Coronary artery (tissue), 2 donors: ENCODE data around the gene MAP3K5.

Experiments used
- DNase-seq: peaks from one replicate; pipeline ENCODE4 v3.0.0-alpha.2; 2017; ENCODE audit warnings: low spot score
- H3K27ac ChIP-seq, 2 donors: fragments of 200-600 bp; sonication (generic); one replicate each; pipeline ENCODE4 v1.5.1; 2016 to 2019
- H3K4me3 ChIP-seq: fragments of 200-600 bp; sonication (generic); 2 replicates; pipeline ENCODE4 v1.5.1; 2016; ENCODE audit warnings: mild to moderate bottlenecking, moderate library complexity
- TF ChIP-seq, protein P1 (sequence below): fragments of 200-600 bp; sonication (generic); IDR thresholded peaks from one replicate; pipeline ENCODE4 v1.5.1; 2019; ENCODE audit warnings: antibody characterized with exemption

Gene MAP3K5

DNA sequence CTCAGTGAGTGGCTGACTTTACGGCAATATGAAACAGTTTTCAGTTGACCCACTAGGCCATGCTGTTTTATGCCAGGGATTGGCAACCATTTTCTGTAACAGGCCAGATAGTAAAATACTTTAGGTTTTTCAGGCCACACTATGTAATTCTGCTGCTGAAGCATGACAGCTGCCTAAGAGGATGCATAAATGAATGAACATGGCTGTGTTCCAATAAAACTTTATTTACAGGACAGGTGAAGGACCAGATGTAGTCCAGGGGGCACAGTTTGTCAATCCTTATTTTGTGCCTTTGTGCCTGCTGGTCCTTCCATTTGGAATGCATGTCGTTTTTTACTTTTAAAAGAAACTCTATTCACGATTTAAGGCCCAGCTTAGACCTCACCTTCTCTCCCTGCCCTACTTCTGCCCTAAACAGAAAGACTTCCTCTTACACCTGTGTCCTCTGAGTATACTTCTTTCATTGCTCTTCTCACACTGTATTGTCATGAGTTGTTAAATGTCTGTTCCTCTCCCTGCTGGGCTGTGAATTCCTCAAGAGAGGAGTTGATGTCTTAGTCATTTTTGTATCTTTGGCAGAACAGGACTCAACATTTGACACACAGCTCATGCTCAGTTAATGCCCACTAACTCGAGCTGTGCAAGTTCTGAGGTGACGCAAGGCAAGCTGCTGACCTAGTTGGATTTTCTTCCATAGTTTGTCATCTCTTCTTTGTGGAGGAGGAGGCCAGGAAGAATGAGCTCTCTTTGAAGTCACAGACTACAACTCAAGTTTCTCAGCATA lies 152.0 kb downstream of the MAP3K5 start:
- H3K4me3 ChIP-seq: no peak overlapping the region
- TF ChIP-seq, protein P1, sequence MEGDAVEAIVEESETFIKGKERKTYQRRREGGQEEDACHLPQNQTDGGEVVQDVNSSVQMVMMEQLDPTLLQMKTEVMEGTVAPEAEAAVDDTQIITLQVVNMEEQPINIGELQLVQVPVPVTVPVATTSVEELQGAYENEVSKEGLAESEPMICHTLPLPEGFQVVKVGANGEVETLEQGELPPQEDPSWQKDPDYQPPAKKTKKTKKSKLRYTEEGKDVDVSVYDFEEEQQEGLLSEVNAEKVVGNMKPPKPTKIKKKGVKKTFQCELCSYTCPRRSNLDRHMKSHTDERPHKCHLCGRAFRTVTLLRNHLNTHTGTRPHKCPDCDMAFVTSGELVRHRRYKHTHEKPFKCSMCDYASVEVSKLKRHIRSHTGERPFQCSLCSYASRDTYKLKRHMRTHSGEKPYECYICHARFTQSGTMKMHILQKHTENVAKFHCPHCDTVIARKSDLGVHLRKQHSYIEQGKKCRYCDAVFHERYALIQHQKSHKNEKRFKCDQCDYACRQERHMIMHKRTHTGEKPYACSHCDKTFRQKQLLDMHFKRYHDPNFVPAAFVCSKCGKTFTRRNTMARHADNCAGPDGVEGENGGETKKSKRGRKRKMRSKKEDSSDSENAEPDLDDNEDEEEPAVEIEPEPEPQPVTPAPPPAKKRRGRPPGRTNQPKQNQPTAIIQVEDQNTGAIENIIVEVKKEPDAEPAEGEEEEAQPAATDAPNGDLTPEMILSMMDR: no peak
- H3K27ac ChIP-seq: no peak overlapping the region
- no peak for DNase-seq

DNA sequence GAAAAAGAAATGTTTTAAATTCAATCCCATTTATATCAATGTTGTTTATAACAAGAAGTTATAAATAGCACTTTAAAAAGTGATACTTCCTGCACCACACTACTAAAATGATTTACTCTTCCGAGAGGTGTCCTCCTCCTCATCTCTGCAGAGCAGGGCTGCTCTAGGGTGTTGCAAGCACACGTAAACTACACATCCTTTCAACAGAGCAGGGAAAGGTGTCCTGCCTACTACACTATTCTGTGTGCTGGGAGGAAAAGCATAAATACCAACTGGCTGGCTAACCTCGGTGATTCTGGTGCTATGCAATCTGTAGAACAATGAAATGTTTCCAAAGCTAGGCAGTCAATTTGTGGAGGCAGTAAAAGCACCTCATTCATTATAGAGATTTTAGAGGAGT lies 152.6 kb downstream of the MAP3K5 start:
- no peak overlapping the region for H3K27ac ChIP-seq
- H3K4me3 ChIP-seq: no peak overlapping the region
- TF ChIP-seq, protein P1: no peak
- DNase-seq: no peak

DNA sequence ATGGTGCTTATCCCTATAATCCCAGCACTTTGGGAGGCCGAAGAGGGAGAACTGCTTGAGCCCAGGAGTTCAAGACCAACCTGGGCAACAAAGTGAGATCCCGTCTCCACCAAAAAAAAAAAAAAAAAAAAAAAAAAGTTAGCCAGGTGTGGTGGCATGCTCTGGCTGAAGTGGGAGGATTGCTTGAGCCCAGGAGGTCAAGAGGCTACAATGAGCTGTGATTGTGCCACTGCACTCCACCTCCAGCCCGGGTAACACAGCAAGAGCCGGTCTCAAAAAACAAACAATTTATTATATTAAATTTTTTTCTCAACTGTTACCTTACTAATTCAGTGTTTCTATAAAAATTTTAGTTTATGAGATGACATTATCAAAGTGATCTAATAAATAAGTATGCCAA lies 156.7 kb downstream of the MAP3K5 start:
- no peak overlapping the region for H3K27ac ChIP-seq
- H3K4me3 ChIP-seq: no peak overlapping the region
- no peak for DNase-seq
- TF ChIP-seq, protein P1: no peak

DNA sequence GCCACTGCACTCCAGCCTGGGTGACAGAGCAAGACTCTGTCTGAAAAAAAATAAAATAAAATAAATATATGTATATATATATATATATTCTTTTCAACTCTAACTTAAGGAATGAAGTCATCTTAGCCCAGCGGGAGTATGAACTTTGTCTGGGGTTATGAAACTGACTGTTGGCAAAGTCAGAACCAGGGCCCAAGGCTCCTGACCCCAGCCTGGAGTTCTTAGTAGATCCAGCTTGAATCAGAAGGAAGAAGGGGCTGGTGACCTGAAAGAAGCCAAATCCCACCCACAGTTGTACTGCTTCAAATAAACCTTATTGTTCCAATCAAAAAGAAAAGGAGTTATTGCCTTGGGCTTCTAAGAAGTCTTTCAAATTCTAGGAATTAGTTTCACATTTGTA lies 158.9 kb downstream of the MAP3K5 start:
- no peak for DNase-seq
- Histone ChIP-seq H3K4me3 (no peak overlapping the region), H3K27ac (no peak overlapping the region)
- TF ChIP-seq, protein P1: no peak

DNA sequence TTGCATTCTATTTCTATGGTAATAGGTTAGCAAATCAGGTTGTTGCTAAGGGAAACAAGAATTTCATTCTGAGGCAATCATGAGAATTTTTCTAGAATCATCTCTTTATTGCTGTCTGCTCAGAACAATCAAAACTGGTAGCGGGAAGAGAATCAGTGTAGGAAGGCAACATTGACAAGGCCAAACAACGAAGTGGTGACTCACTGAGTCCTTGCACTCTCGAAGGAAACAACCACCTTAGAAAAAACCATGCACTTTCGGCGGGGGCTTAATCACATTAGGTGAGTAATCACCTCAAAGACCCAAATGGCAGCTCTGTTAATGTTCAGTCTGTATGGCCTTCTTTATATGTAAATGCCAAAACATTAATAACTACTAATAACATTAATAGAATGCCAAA lies 163.3 kb downstream of the MAP3K5 start:
- no peak for DNase-seq
- TF ChIP-seq, protein P1: no peak
- Histone ChIP-seq H3K4me3 (no peak overlapping the region), H3K27ac (no peak overlapping the region)

DNA sequence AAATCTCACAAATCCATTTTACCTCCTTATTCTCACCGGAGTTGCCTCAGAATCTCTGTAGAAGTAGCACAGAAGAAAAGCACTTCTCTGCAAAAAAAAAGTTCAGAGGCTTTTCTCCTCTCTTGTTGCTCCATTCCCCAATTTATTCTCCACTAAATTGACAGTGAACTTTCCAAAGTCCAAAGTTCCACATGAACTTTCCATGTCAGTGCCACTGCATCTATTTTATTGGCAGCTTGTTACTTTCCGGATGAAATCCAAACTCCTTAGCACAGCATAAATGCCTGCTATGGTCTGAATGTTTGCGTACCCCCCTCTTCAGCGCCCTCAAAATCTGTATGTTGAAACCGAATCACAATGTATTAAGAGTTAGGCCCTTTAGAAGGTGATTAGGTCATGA lies 165.1 kb downstream of the MAP3K5 start:
- TF ChIP-seq, protein P1: no peak
- Histone ChIP-seq H3K27ac (no peak overlapping the region), H3K4me3 (no peak overlapping the region)
- DNase-seq: no peak

DNA sequence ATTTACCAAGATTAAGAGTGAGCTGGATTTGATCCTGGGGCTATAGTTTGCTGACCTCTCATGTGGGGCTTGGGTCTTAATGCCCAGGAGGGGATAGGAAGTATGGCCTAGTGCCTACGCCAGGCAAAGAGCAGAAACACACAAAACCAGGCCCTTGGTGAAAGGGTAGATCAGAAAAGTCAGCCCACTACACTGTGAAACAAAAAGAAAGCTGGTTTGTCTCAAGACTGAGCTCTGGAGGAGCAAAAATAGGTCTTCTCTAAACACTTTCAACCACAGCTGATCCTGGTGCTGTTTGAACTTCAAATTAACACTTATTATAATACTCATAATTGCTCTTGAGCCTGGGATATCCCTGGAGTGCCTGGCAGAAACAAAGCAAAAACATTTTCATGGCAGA lies 167.0 kb downstream of the MAP3K5 start:
- TF ChIP-seq, protein P1: no peak
- no peak overlapping the region for H3K27ac ChIP-seq
- no peak overlapping the region for H3K4me3 ChIP-seq
- no peak for DNase-seq
